ENCODE results near the gene SARS1.
A peak's percentile ranks its signal among the peaks of the same experiment; 100 is the strongest.

The SARS1 gene

GRCh38 chr1:109229531-109230127 is 15.9 kb downstream of the SARS1 start:
- DNase-seq: no peak

GRCh38 chr1:109231066-109231465 is 17.3 kb downstream of the SARS1 start:
- no peak for DNase-seq

GRCh38 chr1:109235137-109235536 is 21.4 kb downstream of the SARS1 start:
- no peak for DNase-seq

GRCh38 chr1:109237512-109237911 is 23.8 kb downstream of the SARS1 start:
- DNase-seq: no peak

GRCh38 chr1:109238382-109238781 is 24.7 kb downstream of the SARS1 start:
- DNase-seq: no peak

GRCh38 chr1:109239047-109239408 is 25.3 kb downstream of the SARS1 start:
- DNase-seq: no peak

- no peak for DNase-seq
These were observed 25.8 kb downstream of the SARS1 start for GRCh38 chr1:109239409-109240068.

- DNase-seq: no peak
These were observed 26.7 kb downstream of the SARS1 start for GRCh38 chr1:109240158-109241152.

GRCh38 chr1:109241344-109241743 is 27.6 kb downstream of the SARS1 start:
- no peak for DNase-seq

GRCh38 chr1:109241841-109242345 is 28.2 kb downstream of the SARS1 start:
- no peak for DNase-seq

- no peak for DNase-seq
These were observed 28.7 kb downstream of the SARS1 start for GRCh38 chr1:109242387-109242786.

- DNase-seq: no peak
These were observed 29.5 kb downstream of the SARS1 start for GRCh38 chr1:109243221-109243620.

- DNase-seq: no peak
These were observed 30.3 kb downstream of the SARS1 start for GRCh38 chr1:109243860-109244552.

- DNase-seq: no peak
These were observed 32.4 kb downstream of the SARS1 start for GRCh38 chr1:109246141-109246551.

GRCh38 chr1:109247401-109248365 is 34.0 kb downstream of the SARS1 start:
- no peak for DNase-seq

GRCh38 chr1:109248444-109248796 is 34.7 kb downstream of the SARS1 start:
- DNase-seq: no peak

- peak; percentile 35 for DNase-seq
These were observed 35.3 kb downstream of the SARS1 start, which contains the start of gene CELSR2 for GRCh38 chr1:109248797-109249629. CELSR2 (plus strand) TSS chr1:109249539; CDS start chr1:109250080, 541 bp downstream.

GRCh38 chr1:109249654-109250401 is 36.1 kb downstream of the SARS1 start:
- DNase-seq: no peak

GRCh38 chr1:109250454-109251276 is 36.9 kb downstream of the SARS1 start:
- no peak for DNase-seq
